ENCODE measurements around the gene FCHSD2. TPM values are rescaled to one million over a fixed set of nuclear protein-coding genes. Genes with fewer than 3 reads are reported as not detected.

The FCHSD2 gene
- total RNA-seq, 6 experiments from 2014 or later, result 10.8 to 25.9 (median 17.8) TPM

- H3K4me1 ChIP-seq, result no peaks in the 10 kb centered on the region
- intact Hi-C loops (cut with DNase I), result loop anchor here in 1 of 2 donors (5.0 kb wide), 1 partner anchor 48 kb away; no protein-coding TSS in a partner anchor
- ATAC-seq (peak; percentile 14 to 58 (median 30)), DNase-seq (peak in 2 of 3 donors; percentile 39 to 51)
- TF ChIP-seq CTCF (IDR thresholded peaks at IDR 0.05) (no peak), POLR2A (IDR thresholded peaks at IDR 0.05) (no peak)
- H3K27ac ChIP-seq, result no peak overlapping the region
- H3K9me3 ChIP-seq, result no peaks in the 10 kb centered on the region
- 56% methylated on average over 3 of the region's 8 CpGs for WGBS (ENCODE audit: insufficient coverage, low coverage, low lambda C conversion rate, missing lambda C conversion rate)
- H3K4me3 ChIP-seq, result no peak overlapping the region
- H3K27me3 ChIP-seq, result no peaks in the 10 kb centered on the region
- no peaks in the 10 kb centered on the region for H3K36me3 ChIP-seq
Observed at GRCh38 chr11:73189315-73189714, 47.2 kb upstream of the FCHSD2 start.

- Histone ChIP-seq H3K27me3 (no peaks in the 10 kb centered on the region), H3K36me3 (no peaks in the 10 kb centered on the region), H3K9me3 (no peaks in the 10 kb centered on the region), H3K27ac (no peak overlapping the region), H3K4me3 (no peak overlapping the region), H3K4me1 (no peaks in the 10 kb centered on the region)
- intact Hi-C loops (cut with DNase I), result loop anchor here in 1 of 2 donors (5.0 kb wide), 1 partner anchor 49 kb away; no protein-coding TSS in a partner anchor
- DNase-seq, result peak in 1 of 3 donors; percentile 39
- TF ChIP-seq CTCF (IDR thresholded peaks at IDR 0.05) (no peak), POLR2A (IDR thresholded peaks at IDR 0.05) (no peak)
- no peak for ATAC-seq
- WGBS (ENCODE audit: insufficient coverage, low coverage, low lambda C conversion rate, missing lambda C conversion rate), result no CpG with 5 or more reads among the region's 4 CpGs
Observed at GRCh38 chr11:73188301-73188700, 46.2 kb upstream of the FCHSD2 start.

- intact Hi-C loops (cut with DNase I), result loop anchor here in 1 of 2 donors (5.0 kb wide), 1 partner anchor 49 kb away; no protein-coding TSS in a partner anchor
- Histone ChIP-seq H3K27ac (no peak overlapping the region), H3K4me3 (no peak overlapping the region), H3K27me3 (no peaks in the 10 kb centered on the region), H3K4me1 (no peaks in the 10 kb centered on the region), H3K36me3 (no peaks in the 10 kb centered on the region), H3K9me3 (no peaks in the 10 kb centered on the region)
- ATAC-seq (no peak), DNase-seq (peak in 1 of 3 donors; percentile 28)
- TF ChIP-seq CTCF (IDR thresholded peaks at IDR 0.05) (no peak), POLR2A (IDR thresholded peaks at IDR 0.05) (no peak)
- 50% methylated on average over 1 of the region's 1 CpG for WGBS (ENCODE audit: insufficient coverage, low coverage, low lambda C conversion rate, missing lambda C conversion rate)
Observed at GRCh38 chr11:73187854-73188253, 45.7 kb upstream of the FCHSD2 start.

- H3K4me1 ChIP-seq, result no peaks in the 10 kb centered on the region
- DNase-seq (peak in 1 of 3 donors; percentile 41), ATAC-seq (no peak)
- no peak overlapping the region for H3K4me3 ChIP-seq
- H3K9me3 ChIP-seq, result no peaks in the 10 kb centered on the region
- TF ChIP-seq CTCF (IDR thresholded peaks at IDR 0.05) (no peak), POLR2A (IDR thresholded peaks at IDR 0.05) (no peak)
- no peaks in the 10 kb centered on the region for H3K27me3 ChIP-seq
- H3K36me3 ChIP-seq, result no peaks in the 10 kb centered on the region
- no peak overlapping the region for H3K27ac ChIP-seq
- WGBS (ENCODE audit: insufficient coverage, low coverage, low lambda C conversion rate, missing lambda C conversion rate), result 48% methylated on average over 3 of the region's 4 CpGs
- intact Hi-C loops (cut with DNase I), result loop anchor here in 1 of 2 donors (5.0 kb wide), 1 partner anchor 50 kb away; no protein-coding TSS in a partner anchor
Observed at GRCh38 chr11:73186886-73187285, 44.8 kb upstream of the FCHSD2 start.
